GM19351 (cell line): ENCODE measurements around the gene CSNK2A3.

Source experiments
- ATAC-seq: cut with Tn5 transposase; IDR thresholded peaks from one replicate; pipeline ENCODE4 v1.9.1; 2021; ENCODE audit warnings: mild to moderate bottlenecking, moderate library complexity; ENCODE audit not compliant: unreplicated experiment

CSNK2A3 gene

GRCh38 chr11:11344045-11344444 is 9.0 kb downstream of the CSNK2A3 start:
- peak; percentile 64 for ATAC-seq

- no peak for ATAC-seq
Observed at GRCh38 chr11:11338304-11338703, 14.7 kb downstream of the CSNK2A3 start.

GRCh38 chr11:11336664-11337063 is 16.4 kb downstream of the CSNK2A3 start:
- no peak for ATAC-seq

GRCh38 chr11:11335043-11335442 is 18.0 kb downstream of the CSNK2A3 start:
- no peak for ATAC-seq

GRCh38 chr11:11334607-11335006 is 18.4 kb downstream of the CSNK2A3 start:
- no peak for ATAC-seq

GRCh38 chr11:11332141-11332710 is 20.8 kb downstream of the CSNK2A3 start:
- no peak for ATAC-seq

- no peak for ATAC-seq
Observed at GRCh38 chr11:11329062-11329806, 23.8 kb downstream of the CSNK2A3 start.

- no peak for ATAC-seq
Observed at GRCh38 chr11:11324090-11324489, 29.0 kb downstream of the CSNK2A3 start.

GRCh38 chr11:11322101-11322500 is 30.9 kb downstream of the CSNK2A3 start:
- ATAC-seq = no peak

- ATAC-seq = no peak
Observed at GRCh38 chr11:11320825-11321224, 32.2 kb downstream of the CSNK2A3 start.

GRCh38 chr11:11318961-11319360 is 34.1 kb downstream of the CSNK2A3 start:
- peak; percentile 93 for ATAC-seq

GRCh38 chr11:11318461-11318860 is 34.6 kb downstream of the CSNK2A3 start:
- ATAC-seq = no peak

- no peak for ATAC-seq
Observed at GRCh38 chr11:11316651-11317230, 36.3 kb downstream of the CSNK2A3 start.

- ATAC-seq = no peak
Observed at GRCh38 chr11:11313902-11314692, 39.0 kb downstream of the CSNK2A3 start.

- ATAC-seq = no peak
Observed at GRCh38 chr11:11313426-11313825, 39.6 kb downstream of the CSNK2A3 start.

- ATAC-seq = no peak
Observed at GRCh38 chr11:11312738-11313137, 40.3 kb downstream of the CSNK2A3 start.

- ATAC-seq = peak; percentile 70
Observed at GRCh38 chr11:11311169-11311568, 41.9 kb downstream of the CSNK2A3 start.

GRCh38 chr11:11309906-11310305 is 43.1 kb downstream of the CSNK2A3 start:
- no peak for ATAC-seq

- ATAC-seq = no peak
Observed at GRCh38 chr11:11308249-11308648, 44.8 kb downstream of the CSNK2A3 start.

GRCh38 chr11:11306855-11307254 is 46.2 kb downstream of the CSNK2A3 start:
- ATAC-seq = no peak

GRCh38 chr11:11304550-11304949 is 48.5 kb downstream of the CSNK2A3 start:
- ATAC-seq = no peak
